Measurements from ENCODE around the gene MRPL49.

GRCh38 chr11:65135633-65136145 is 13.6 kb downstream of the MRPL49 start:
- no peak for TF ChIP-seq SYNCRIP (IDR thresholded peaks at IDR 0.05; ENCODE audit: insufficient read depth, low read depth, low read length)
- TF ChIP-seq PHF21A (CRISPR knock-in tag; IDR thresholded peaks at IDR 0.05): no peak
- TF ChIP-seq HOXA9 (CRISPR knock-in tag; IDR thresholded peaks at IDR 0.05; ENCODE audit: borderline replicate concordance): no peak
- TF ChIP-seq HCFC1 (IDR thresholded peaks at IDR 0.05; ENCODE audit: low read depth, low read length): no peak

Measured in HepG2 (cell line).